ENCODE results near the gene ITGB2. TPM values are rescaled to one million over a fixed set of nuclear protein-coding genes. Genes with fewer than 3 reads are reported as not detected.

ITGB2 gene
- 100 to 1,000 TPM; 242 to 247 TPM for total RNA-seq

- Mint-ChIP-seq H3K9me3 (no peaks in the 10 kb centered on the region), H3K4me1 (ENCODE audit: low read depth) (peaks cover 61% of the 10 kb centered on the region), H3K36me3 (peaks cover 7% of the 10 kb centered on the region), H3K27ac (peak within 1 kb of the TSS; percentile 95), H3K27me3 (no peaks in the 10 kb centered on the region), H3K4me3 (peak within 1 kb of the TSS; percentile 100)
- CTCF ChIA-PET = interaction anchor here (0.6 to 5.3 kb wide), 5 partner anchors 8 to 27 kb away, joined by 3 to 34 read pairs (median 4); no protein-coding TSS in a partner anchor
- intact Hi-C loops (cut with micrococcal nuclease) = loop anchor here (1.0 to 10.0 kb wide), 3 partner anchors 9 to 724 kb away; partner anchors contain the start of gene PCBP3
- DNase-seq = peak; percentile 83
- POLR2A ChIA-PET = interaction anchor here (0.9 to 1.0 kb wide), 3 partner anchors 8 to 47 kb away, joined by 3 to 4 read pairs (median 4); partner anchors contain the start of gene PTTG1IP
Observed at GRCh38 chr21:44920694-44921604, at the start of gene ITGB2. Gene ITGB2, minus strand, starts transcription at chr21:44920899. Its CDS starts 10,117 bp downstream, at chr21:44910782.

- Mint-ChIP-seq H3K4me1 (ENCODE audit: low read depth) (peaks cover 17% of the 10 kb centered on the region), H3K9me3 (no peaks in the 10 kb centered on the region), H3K27ac (no peak overlapping the region), H3K27me3 (no peaks in the 10 kb centered on the region), H3K4me3 (no peak overlapping the region), H3K36me3 (peaks cover 4% of the 10 kb centered on the region)
- intact Hi-C loops (cut with micrococcal nuclease) = no loop called here
- DNase-seq = no peak
- ChIA-PET CTCF (interaction anchor here (0.9 kb wide), 1 partner anchor 29 kb away, joined by 3 read pairs; no protein-coding TSS in a partner anchor), POLR2A (no interaction called here)
Observed at GRCh38 chr21:44969931-44970755, 49.4 kb upstream of the ITGB2 start.

GRCh38 chr21:44969066-44969670 lies 48.5 kb upstream of the ITGB2 start:
- Mint-ChIP-seq H3K4me1 (ENCODE audit: low read depth) (peaks cover 26% of the 10 kb centered on the region), H3K27ac (no peak overlapping the region), H3K4me3 (no peak overlapping the region), H3K9me3 (no peaks in the 10 kb centered on the region), H3K27me3 (no peaks in the 10 kb centered on the region), H3K36me3 (peaks cover 7% of the 10 kb centered on the region)
- ChIA-PET POLR2A (no interaction called here), CTCF (interaction anchor here (0.9 kb wide), 1 partner anchor 30 kb away, joined by 3 read pairs; no protein-coding TSS in a partner anchor)
- intact Hi-C loops (cut with micrococcal nuclease) = no loop called here
- DNase-seq = no peak

- POLR2A ChIA-PET = no interaction called here
- no peaks in the 10 kb centered on the region for H3K9me3 Mint-ChIP-seq
- DNase-seq = no peak
- CTCF ChIA-PET = interaction anchor here (0.6 to 8.5 kb wide), 4 partner anchors 18 to 464 kb away, joined by 3 to 63 read pairs (median 4); no protein-coding TSS in a partner anchor
- H3K4me1 Mint-ChIP-seq (ENCODE audit: low read depth) = peaks cover 28% of the 10 kb centered on the region
- H3K4me3 Mint-ChIP-seq = no peak overlapping the region
- peaks cover 14% of the 10 kb centered on the region for H3K36me3 Mint-ChIP-seq
- intact Hi-C loops (cut with micrococcal nuclease) = no loop called here
- no peaks in the 10 kb centered on the region for H3K27me3 Mint-ChIP-seq
- no peak overlapping the region for H3K27ac Mint-ChIP-seq
Observed at GRCh38 chr21:44967082-44968047, 46.7 kb upstream of the ITGB2 start.

- peaks cover 18% of the 10 kb centered on the region for H3K36me3 Mint-ChIP-seq
- no peaks in the 10 kb centered on the region for H3K9me3 Mint-ChIP-seq
- CTCF ChIA-PET = interaction anchor here (0.6 to 8.5 kb wide), 5 partner anchors 15 to 463 kb away, joined by 3 to 63 read pairs (median 3); no protein-coding TSS in a partner anchor
- no peak overlapping the region for H3K4me3 Mint-ChIP-seq
- peaks cover 28% of the 10 kb centered on the region for H3K4me1 Mint-ChIP-seq (ENCODE audit: low read depth)
- POLR2A ChIA-PET = no interaction called here
- DNase-seq = no peak
- intact Hi-C loops (cut with micrococcal nuclease) = no loop called here
- no peaks in the 10 kb centered on the region for H3K27me3 Mint-ChIP-seq
- no peak overlapping the region for H3K27ac Mint-ChIP-seq
Observed at GRCh38 chr21:44966135-44967081, 45.7 kb upstream of the ITGB2 start.

GRCh38 chr21:44965251-44966022 lies 44.7 kb upstream of the ITGB2 start:
- DNase-seq = peak; percentile 63
- Mint-ChIP-seq H3K4me1 (ENCODE audit: low read depth) (peaks cover 28% of the 10 kb centered on the region), H3K4me3 (no peak overlapping the region), H3K36me3 (peaks cover 19% of the 10 kb centered on the region), H3K27ac (no peak overlapping the region), H3K27me3 (no peaks in the 10 kb centered on the region), H3K9me3 (no peaks in the 10 kb centered on the region)
- CTCF ChIA-PET = interaction anchor here (0.7 to 8.5 kb wide), 6 partner anchors 14 to 174 kb away, joined by 3 to 63 read pairs (median 3); no protein-coding TSS in a partner anchor
- intact Hi-C loops (cut with micrococcal nuclease) = no loop called here
- POLR2A ChIA-PET = no interaction called here

GRCh38 chr21:44964381-44964780 lies 43.7 kb upstream of the ITGB2 start:
- no peak for DNase-seq
- intact Hi-C loops (cut with micrococcal nuclease) = no loop called here
- no peaks in the 10 kb centered on the region for H3K27me3 Mint-ChIP-seq
- peaks cover 19% of the 10 kb centered on the region for H3K36me3 Mint-ChIP-seq
- no peaks in the 10 kb centered on the region for H3K9me3 Mint-ChIP-seq
- CTCF ChIA-PET = interaction anchor here (0.9 to 8.5 kb wide), 4 partner anchors 14 to 175 kb away, joined by 3 to 63 read pairs (median 22); no protein-coding TSS in a partner anchor
- peaks cover 23% of the 10 kb centered on the region for H3K4me1 Mint-ChIP-seq (ENCODE audit: low read depth)
- H3K27ac Mint-ChIP-seq = no peak overlapping the region
- no peak overlapping the region for H3K4me3 Mint-ChIP-seq
- POLR2A ChIA-PET = no interaction called here

- peaks cover 19% of the 10 kb centered on the region for H3K36me3 Mint-ChIP-seq
- no peak overlapping the region for H3K27ac Mint-ChIP-seq
- CTCF ChIA-PET = interaction anchor here (1.6 to 8.5 kb wide), 3 partner anchors 12 to 176 kb away, joined by 7 to 63 read pairs (median 36); no protein-coding TSS in a partner anchor
Observed at GRCh38 chr21:44962403-44962966, 41.8 kb upstream of the ITGB2 start.

More at GRCh38 chr21:44962403-44962966, 41.8 kb upstream of the ITGB2 start:
- Mint-ChIP-seq H3K4me3 (no peak overlapping the region), H3K9me3 (no peaks in the 10 kb centered on the region), H3K4me1 (ENCODE audit: low read depth) (peaks cover 22% of the 10 kb centered on the region), H3K27me3 (no peaks in the 10 kb centered on the region)
- POLR2A ChIA-PET = no interaction called here
- no peak for DNase-seq
- intact Hi-C loops (cut with micrococcal nuclease) = no loop called here

All from activated CD4-positive, alpha-beta memory T cell treated with anti-CD3 and anti-CD28 coated beads for 36 hours (primary cell).